Liver (tissue), 9 donors: ENCODE data around the gene GRIA1. TPM values are rescaled to one million over a fixed set of nuclear protein-coding genes. Genes with fewer than 3 reads are reported as not detected.
"Not testable (repeated sequence)": the region's sequence is repeated elsewhere in the genome, so short reads cannot be mapped to it uniquely, and the experiment has no call there.

Source experiments
- DNase-seq: peaks from one replicate; pipeline ENCODE4 v3.0.0-alpha.2; 2017; ENCODE audit warnings: low spot score
- H3K27ac ChIP-seq, 2 donors: one replicate each; pipeline ENCODE4 v1.7.0; 2013; ENCODE audit warnings: inconsistent platforms in 2 of 2, low read length in 2 of 2, control low read depth in 1 of 2, low read depth in 1 of 2, mild to moderate bottlenecking in 1 of 2
- H3K27me3 ChIP-seq, 4 donors: one replicate each; pipeline versions ENCODE4 v1.6.1 to v1.7.0; 2013; ENCODE audit warnings: low read length in 3 of 4, inconsistent platforms in 1 of 4, mild to moderate bottlenecking in 1 of 4, moderate library complexity in 1 of 4; ENCODE audit not compliant: control insufficient read depth in 4 of 4, insufficient read depth in 4 of 4
- H3K36me3 ChIP-seq, 4 donors: one replicate each; pipeline versions ENCODE4 v1.6.1 to v1.7.0; 2013; ENCODE audit warnings: low read length in 3 of 4, mild to moderate bottlenecking in 3 of 4, low read depth in 1 of 4, moderate library complexity in 1 of 4; ENCODE audit not compliant: control insufficient read depth in 4 of 4, insufficient read depth in 3 of 4
- H3K4me1 ChIP-seq, 4 donors: one replicate each; pipeline versions ENCODE4 v1.6.1 to v1.7.0; 2013; ENCODE audit warnings: low read length in 3 of 4, mild to moderate bottlenecking in 3 of 4, moderate library complexity in 1 of 4; ENCODE audit not compliant: control insufficient read depth in 4 of 4, insufficient read depth in 4 of 4
- H3K4me3 ChIP-seq, 3 donors: one replicate each; pipeline versions ENCODE4 v1.6.1 to v1.7.0; 2013; ENCODE audit warnings: low read length in 3 of 3, control low read depth in 1 of 3, low read depth in 1 of 3, mild to moderate bottlenecking in 1 of 3
- H3K9ac ChIP-seq, 2 donors: one replicate each; pipeline ENCODE4 v1.7.0; 2013; ENCODE audit warnings: low read length in 2 of 2, mild to moderate bottlenecking in 2 of 2, moderate library complexity in 2 of 2, control low read depth in 1 of 2, low read depth in 1 of 2
- H3K9me3 ChIP-seq, 4 donors: one replicate each; pipeline versions ENCODE4 v1.6.1 to v1.7.0; 2013; ENCODE audit warnings: low read length in 3 of 4; ENCODE audit not compliant: control insufficient read depth in 4 of 4
- EGR1 ChIP-seq, 2 donors: IDR thresholded peaks; 2 replicates each; pipeline ENCODE4 v1.6.1; 2016 to 2018; ENCODE audit warnings: antibody characterized with exemption in 2 of 2, low read depth in 2 of 2
- FOXA1 ChIP-seq: IDR thresholded peaks from 2 replicates; pipeline ENCODE4 v1.6.1; 2016; ENCODE audit warnings: antibody characterized with exemption
- FOXA2 ChIP-seq: IDR thresholded peaks from 2 replicates; pipeline ENCODE4 v1.6.1; 2016; ENCODE audit warnings: antibody characterized with exemption
- GABPA ChIP-seq, 2 donors: IDR thresholded peaks in 1 of 2; conservative IDR thresholded peaks in 1 of 2; 2 replicates each; pipeline ENCODE4 v1.6.1; 2016; ENCODE audit warnings: antibody characterized with exemption in 2 of 2, mild to moderate bottlenecking in 1 of 2, moderate library complexity in 1 of 2
- HNF4A ChIP-seq, 2 donors: conservative IDR thresholded peaks; 2 replicates each; pipeline ENCODE4 v1.6.1; 2016; ENCODE audit warnings: antibody characterized with exemption in 2 of 2, mild to moderate bottlenecking in 2 of 2
- HNF4G ChIP-seq: IDR thresholded peaks from 2 replicates; pipeline ENCODE4 v1.6.1; 2016; ENCODE audit warnings: antibody characterized with exemption
- JUND ChIP-seq, 2 donors: IDR thresholded peaks; 2 replicates each; pipeline ENCODE4 v1.6.1; 2016; ENCODE audit warnings: antibody characterized with exemption in 2 of 2
- NR2F2 ChIP-seq: IDR thresholded peaks from 2 replicates; pipeline ENCODE4 v1.6.1; 2016; ENCODE audit warnings: antibody characterized with exemption
- RAD21 ChIP-seq, 2 donors: IDR thresholded peaks; 2 replicates each; pipeline ENCODE4 v1.6.1; 2016; ENCODE audit warnings: antibody characterized with exemption in 2 of 2, mild to moderate bottlenecking in 2 of 2
- RXRA ChIP-seq, 2 donors: IDR thresholded peaks; 2 replicates each; pipeline ENCODE4 v1.6.1; 2017 to 2018; ENCODE audit warnings: antibody characterized with exemption in 2 of 2, mild to moderate bottlenecking in 1 of 2
- SP1 ChIP-seq: IDR thresholded peaks from 2 replicates; pipeline ENCODE4 v1.6.1; 2018; ENCODE audit warnings: antibody characterized with exemption, mild to moderate bottlenecking
- TAF1 ChIP-seq: conservative IDR thresholded peaks from 2 replicates; pipeline ENCODE4 v1.6.1; 2016; ENCODE audit warnings: antibody characterized with exemption, mild to moderate bottlenecking
- YY1 ChIP-seq: IDR thresholded peaks from 2 replicates; pipeline ENCODE4 v1.6.1; 2016; ENCODE audit warnings: antibody characterized with exemption, mild to moderate bottlenecking
- WGBS: extraction: QIAGEN DNeasy Blood & Tissue Kit; methylation state at CpG from one replicate; pipeline ENCODE4 v1.1.7; 2013; 5-methylcytosine and 5-hydroxymethylcytosine counted together
- polyA plus RNA-seq, 2 donors: library from polyadenylated mRNA; stranded (reverse) in 1 of 2; unstranded in 1 of 2; fragments of 200-250 nt in 1 of 2; fragments of >200 nt in 1 of 2; fragmentation: Nextera tagmentation in 1 of 2; extraction: Ambion mirVana in 1 of 2; gene quantifications; one replicate each; pipeline versions ENCODE4 v1.2.1 to v1.2.3, GENCODE V29; 2013 to 2015
- total RNA-seq, 2 donors: library from RNA; depleted of rRNA; stranded (reverse); fragments of >200 nt; gene quantifications; one replicate each; pipeline ENCODE4 v1.2.3, GENCODE V29; 2014
- TF ChIP-seq, protein P1 (sequence below): IDR thresholded peaks from 2 replicates; pipeline ENCODE4 v1.6.1; 2016; ENCODE audit warnings: antibody characterized with exemption
- TF ChIP-seq, protein P2 (sequence below): IDR thresholded peaks from 2 replicates; pipeline ENCODE4 v1.6.1; 2016; ENCODE audit warnings: antibody characterized with exemption
- TF ChIP-seq, protein P3 (sequence below): IDR thresholded peaks from 2 replicates; pipeline ENCODE4 v1.6.1; 2016; ENCODE audit warnings: antibody characterized with exemption, mild to moderate bottlenecking
- TF ChIP-seq, protein P4 (sequence below): fragments of 150-350 bp; IDR thresholded peaks from 2 replicates; pipeline ENCODE4 v1.5.1; 2017; ENCODE audit warnings: improper control_type of control experiment, low read depth, low read length; ENCODE audit not compliant: missing input control
- TF ChIP-seq, protein P5 (sequence below): IDR thresholded peaks from 2 replicates; pipeline ENCODE4 v1.6.1; 2016; ENCODE audit warnings: antibody characterized with exemption
- donor health status: healthy.
- donor health status: healthy.
- donor health status: healthy.
- donor health status: healthy.
- donor health status: healthy.

Gene GRIA1
- total and polyA plus RNA-seq, 4 donors, result 0.08 TPM; not detected in 3

DNA sequence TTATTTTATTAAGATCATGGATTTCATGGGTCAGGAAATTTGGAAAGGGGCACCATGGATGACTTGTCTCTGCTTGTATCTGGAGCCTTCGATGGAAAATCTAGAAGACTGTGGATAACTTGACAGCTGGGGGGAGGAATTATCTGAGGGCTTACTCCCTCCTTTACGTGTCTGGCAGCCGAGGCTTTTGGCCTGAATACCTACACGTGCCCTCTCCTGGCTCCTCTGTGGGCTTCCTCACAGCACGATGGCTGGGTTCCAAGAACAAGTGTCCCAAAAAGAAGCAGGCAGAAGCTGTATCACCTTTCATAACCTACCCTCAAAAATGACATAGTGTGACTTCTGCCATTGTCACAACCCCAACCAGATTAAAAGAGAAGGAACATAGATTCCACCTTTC, 228.9 kb downstream of the GRIA1 start:
- no peaks in the 10 kb centered on the region for H3K9me3 ChIP-seq
- H3K9ac ChIP-seq, result no peak overlapping the region
- H3K27ac ChIP-seq, result no peak overlapping the region
- TF ChIP-seq, protein P1, sequence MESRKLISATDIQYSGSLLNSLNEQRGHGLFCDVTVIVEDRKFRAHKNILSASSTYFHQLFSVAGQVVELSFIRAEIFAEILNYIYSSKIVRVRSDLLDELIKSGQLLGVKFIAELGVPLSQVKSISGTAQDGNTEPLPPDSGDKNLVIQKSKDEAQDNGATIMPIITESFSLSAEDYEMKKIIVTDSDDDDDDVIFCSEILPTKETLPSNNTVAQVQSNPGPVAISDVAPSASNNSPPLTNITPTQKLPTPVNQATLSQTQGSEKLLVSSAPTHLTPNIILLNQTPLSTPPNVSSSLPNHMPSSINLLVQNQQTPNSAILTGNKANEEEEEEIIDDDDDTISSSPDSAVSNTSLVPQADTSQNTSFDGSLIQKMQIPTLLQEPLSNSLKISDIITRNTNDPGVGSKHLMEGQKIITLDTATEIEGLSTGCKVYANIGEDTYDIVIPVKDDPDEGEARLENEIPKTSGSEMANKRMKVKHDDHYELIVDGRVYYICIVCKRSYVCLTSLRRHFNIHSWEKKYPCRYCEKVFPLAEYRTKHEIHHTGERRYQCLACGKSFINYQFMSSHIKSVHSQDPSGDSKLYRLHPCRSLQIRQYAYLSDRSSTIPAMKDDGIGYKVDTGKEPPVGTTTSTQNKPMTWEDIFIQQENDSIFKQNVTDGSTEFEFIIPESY, result no peak
- TF ChIP-seq NR2F2 (no peak), YY1 (no peak), JUND (IDR thresholded peaks at IDR 0.05) (no peak), EGR1 (IDR thresholded peaks at IDR 0.05; ENCODE audit: low read depth in 2 of 2) (no peak), HNF4G (no peak), RXRA (IDR thresholded peaks at IDR 0.05) (no peak), GABPA (IDR thresholded peaks at IDR 0.05 in 1 of 2, conservative IDR thresholded peaks at IDR 0.05 in 1 of 2) (no peak), TAF1 (no peak), FOXA1 (no peak), SP1 (no peak), FOXA2 (no peak), HNF4A (conservative IDR thresholded peaks at IDR 0.05) (no peak), RAD21 (IDR thresholded peaks at IDR 0.05) (no peak)
- TF ChIP-seq, protein P2, sequence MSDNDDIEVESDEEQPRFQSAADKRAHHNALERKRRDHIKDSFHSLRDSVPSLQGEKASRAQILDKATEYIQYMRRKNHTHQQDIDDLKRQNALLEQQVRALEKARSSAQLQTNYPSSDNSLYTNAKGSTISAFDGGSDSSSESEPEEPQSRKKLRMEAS, result no peak
- TF ChIP-seq, protein P3, sequence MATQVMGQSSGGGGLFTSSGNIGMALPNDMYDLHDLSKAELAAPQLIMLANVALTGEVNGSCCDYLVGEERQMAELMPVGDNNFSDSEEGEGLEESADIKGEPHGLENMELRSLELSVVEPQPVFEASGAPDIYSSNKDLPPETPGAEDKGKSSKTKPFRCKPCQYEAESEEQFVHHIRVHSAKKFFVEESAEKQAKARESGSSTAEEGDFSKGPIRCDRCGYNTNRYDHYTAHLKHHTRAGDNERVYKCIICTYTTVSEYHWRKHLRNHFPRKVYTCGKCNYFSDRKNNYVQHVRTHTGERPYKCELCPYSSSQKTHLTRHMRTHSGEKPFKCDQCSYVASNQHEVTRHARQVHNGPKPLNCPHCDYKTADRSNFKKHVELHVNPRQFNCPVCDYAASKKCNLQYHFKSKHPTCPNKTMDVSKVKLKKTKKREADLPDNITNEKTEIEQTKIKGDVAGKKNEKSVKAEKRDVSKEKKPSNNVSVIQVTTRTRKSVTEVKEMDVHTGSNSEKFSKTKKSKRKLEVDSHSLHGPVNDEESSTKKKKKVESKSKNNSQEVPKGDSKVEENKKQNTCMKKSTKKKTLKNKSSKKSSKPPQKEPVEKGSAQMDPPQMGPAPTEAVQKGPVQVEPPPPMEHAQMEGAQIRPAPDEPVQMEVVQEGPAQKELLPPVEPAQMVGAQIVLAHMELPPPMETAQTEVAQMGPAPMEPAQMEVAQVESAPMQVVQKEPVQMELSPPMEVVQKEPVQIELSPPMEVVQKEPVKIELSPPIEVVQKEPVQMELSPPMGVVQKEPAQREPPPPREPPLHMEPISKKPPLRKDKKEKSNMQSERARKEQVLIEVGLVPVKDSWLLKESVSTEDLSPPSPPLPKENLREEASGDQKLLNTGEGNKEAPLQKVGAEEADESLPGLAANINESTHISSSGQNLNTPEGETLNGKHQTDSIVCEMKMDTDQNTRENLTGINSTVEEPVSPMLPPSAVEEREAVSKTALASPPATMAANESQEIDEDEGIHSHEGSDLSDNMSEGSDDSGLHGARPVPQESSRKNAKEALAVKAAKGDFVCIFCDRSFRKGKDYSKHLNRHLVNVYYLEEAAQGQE, result no peak
- TF ChIP-seq, protein P4, sequence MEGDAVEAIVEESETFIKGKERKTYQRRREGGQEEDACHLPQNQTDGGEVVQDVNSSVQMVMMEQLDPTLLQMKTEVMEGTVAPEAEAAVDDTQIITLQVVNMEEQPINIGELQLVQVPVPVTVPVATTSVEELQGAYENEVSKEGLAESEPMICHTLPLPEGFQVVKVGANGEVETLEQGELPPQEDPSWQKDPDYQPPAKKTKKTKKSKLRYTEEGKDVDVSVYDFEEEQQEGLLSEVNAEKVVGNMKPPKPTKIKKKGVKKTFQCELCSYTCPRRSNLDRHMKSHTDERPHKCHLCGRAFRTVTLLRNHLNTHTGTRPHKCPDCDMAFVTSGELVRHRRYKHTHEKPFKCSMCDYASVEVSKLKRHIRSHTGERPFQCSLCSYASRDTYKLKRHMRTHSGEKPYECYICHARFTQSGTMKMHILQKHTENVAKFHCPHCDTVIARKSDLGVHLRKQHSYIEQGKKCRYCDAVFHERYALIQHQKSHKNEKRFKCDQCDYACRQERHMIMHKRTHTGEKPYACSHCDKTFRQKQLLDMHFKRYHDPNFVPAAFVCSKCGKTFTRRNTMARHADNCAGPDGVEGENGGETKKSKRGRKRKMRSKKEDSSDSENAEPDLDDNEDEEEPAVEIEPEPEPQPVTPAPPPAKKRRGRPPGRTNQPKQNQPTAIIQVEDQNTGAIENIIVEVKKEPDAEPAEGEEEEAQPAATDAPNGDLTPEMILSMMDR, result no peak
- TF ChIP-seq, protein P5, sequence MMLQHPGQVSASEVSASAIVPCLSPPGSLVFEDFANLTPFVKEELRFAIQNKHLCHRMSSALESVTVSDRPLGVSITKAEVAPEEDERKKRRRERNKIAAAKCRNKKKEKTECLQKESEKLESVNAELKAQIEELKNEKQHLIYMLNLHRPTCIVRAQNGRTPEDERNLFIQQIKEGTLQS, result no peak
- H3K4me1 ChIP-seq, result no peaks in the 10 kb centered on the region
- no peak for DNase-seq
- WGBS, result 85% methylated on average over 5 of the region's 5 CpGs
- H3K36me3 ChIP-seq, result no peaks in the 10 kb centered on the region
- no peak overlapping the region for H3K4me3 ChIP-seq
- H3K27me3 ChIP-seq, result peaks cover 0 to 3% (median 0%) of the 10 kb centered on the region in 4 donors

DNA sequence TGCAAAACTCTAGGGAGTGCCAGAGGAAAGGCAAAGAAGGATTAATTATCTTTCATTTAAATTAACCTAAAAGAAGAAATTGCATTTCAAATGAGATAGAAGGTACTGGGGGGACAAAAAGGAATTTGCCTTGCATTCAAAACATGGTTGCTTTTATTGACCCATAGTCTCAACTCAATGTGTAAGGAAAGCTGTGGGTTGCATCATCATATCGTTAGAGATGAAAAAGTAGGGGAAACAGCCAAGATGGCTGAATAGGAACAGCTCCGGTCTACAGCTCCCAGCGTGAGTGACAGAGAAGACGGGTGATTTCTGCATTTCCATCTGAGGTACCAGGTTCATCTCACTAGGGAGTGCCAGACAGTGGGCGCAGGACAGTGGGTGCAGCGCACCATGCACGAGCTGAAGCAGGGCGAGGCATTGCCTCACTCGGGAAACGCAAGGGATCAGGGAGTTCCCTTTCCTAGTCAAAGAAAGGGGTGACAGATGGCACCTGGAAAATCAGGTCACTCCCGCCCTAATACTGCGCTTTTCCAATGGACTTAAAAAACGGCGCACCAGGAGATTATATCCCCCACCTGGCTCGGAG, 232.6 kb downstream of the GRIA1 start:
- H3K27ac ChIP-seq, H3K9ac ChIP-seq, H3K4me3 ChIP-seq, H3K9me3 ChIP-seq, H3K27me3 ChIP-seq, DNase-seq, H3K36me3 ChIP-seq, H3K4me1 ChIP-seq: not testable (repeated sequence)
- 79% methylated on average over 13 of the region's 15 CpGs for WGBS
